HCT116 (cell line): ENCODE data around the gene TRAF2.

Source experiments
- CTCF ChIP-seq, 3 experiments: fragments of 200-600 bp in 1 of 3; sonication (generic) in 1 of 3; IDR thresholded peaks in 2 of 3; conservative IDR thresholded peaks in 1 of 3; 2 replicates each; pipeline ENCODE4 v1.5.1; 2012 to 2017; ENCODE audit warnings: low read depth in 2 of 3, low read length in 2 of 3, antibody characterized with exemption in 1 of 3, borderline replicate concordance in 1 of 3, control low read depth in 1 of 3, mild to moderate bottlenecking in 1 of 3, mixed read lengths in 1 of 3, mixed run types in 1 of 3, moderate library complexity in 1 of 3; ENCODE audit not compliant: insufficient read depth in 1 of 3
- EZH2 ChIP-seq: fragments of 200-600 bp; sonication (generic); IDR thresholded peaks from 2 replicates; pipeline ENCODE4 v1.6.1; 2017; ENCODE audit warnings: antibody characterized with exemption, mixed run types
- FOSL1 ChIP-seq: IDR thresholded peaks from 2 replicates; pipeline ENCODE4 v1.6.1; 2012; ENCODE audit warnings: low read depth
- JUND ChIP-seq: IDR thresholded peaks from 2 replicates; pipeline ENCODE4 v1.6.1; 2012
- MAX ChIP-seq: IDR thresholded peaks from 2 replicates; pipeline ENCODE4 v1.6.1; 2012
- POLR2AphosphoS5 ChIP-seq: IDR thresholded peaks from 2 replicates; pipeline ENCODE4 v1.6.1; 2011; ENCODE audit warnings: mild to moderate bottlenecking, low read depth, low read length, moderate library complexity
- RAD21 ChIP-seq: IDR thresholded peaks from 2 replicates; pipeline ENCODE4 v1.6.1; 2012; ENCODE audit warnings: low read depth, mild to moderate bottlenecking

DNA sequence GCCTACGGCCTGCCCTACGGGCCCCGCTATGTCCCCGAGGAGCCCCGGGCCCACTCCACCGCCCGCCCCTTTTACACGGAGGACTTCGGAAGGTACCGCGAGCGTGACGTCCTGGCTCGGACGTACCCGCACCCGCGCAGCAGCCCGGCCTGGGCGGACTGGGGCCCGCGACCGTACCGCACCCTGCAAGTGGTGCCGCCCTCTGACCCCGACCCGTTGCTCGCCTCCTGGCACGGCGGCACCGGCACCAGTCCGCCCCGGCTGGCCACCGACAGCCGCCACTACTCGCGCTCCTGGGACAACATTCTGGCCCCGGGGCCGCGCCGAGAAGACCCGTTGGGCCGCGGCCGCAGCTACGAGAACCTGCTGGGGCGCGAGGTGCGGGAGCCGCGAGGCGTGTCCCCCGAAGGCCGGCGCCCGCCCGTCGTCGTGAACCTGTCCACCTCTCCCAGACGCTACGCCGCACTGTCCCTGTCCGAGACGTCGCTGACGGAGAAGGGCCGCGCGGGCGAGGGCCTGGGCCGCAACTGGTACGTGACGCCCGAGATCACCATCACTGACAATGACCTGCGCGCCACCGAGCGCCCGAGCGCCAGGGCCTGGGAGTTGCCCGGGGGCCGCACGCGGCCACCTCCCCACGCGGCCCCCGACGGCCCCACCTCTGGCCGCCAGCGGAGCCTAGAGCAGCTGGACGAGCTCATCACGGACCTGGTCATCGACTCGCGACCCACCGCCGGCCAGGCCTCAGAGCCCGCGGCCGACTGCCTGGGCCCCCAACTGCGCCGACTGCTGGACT, 40.7 kb upstream of the TRAF2 start:
- TF ChIP-seq CTCF (IDR thresholded peaks at IDR 0.05 in 2 of 3, conservative IDR thresholded peaks at IDR 0.05 in 1 of 3; ENCODE audit: borderline replicate concordance in 1 of 3, insufficient read depth in 1 of 3, low read depth in 2 of 3, low read length in 2 of 3) (no peak), MAX (no peak), POLR2AphosphoS5 (no peak), EZH2 (no peak), FOSL1 (no peak), RAD21 (no peak), JUND (no peak)
